ENCODE measurements around the gene TSPAN18. TPM values are rescaled to one million over a fixed set of nuclear protein-coding genes. Genes with fewer than 3 reads are reported as not detected.

Gene TSPAN18
- total and polyA plus RNA-seq, 7 donors, result 5.2 to 21.7 (median 8.0) TPM

DNA sequence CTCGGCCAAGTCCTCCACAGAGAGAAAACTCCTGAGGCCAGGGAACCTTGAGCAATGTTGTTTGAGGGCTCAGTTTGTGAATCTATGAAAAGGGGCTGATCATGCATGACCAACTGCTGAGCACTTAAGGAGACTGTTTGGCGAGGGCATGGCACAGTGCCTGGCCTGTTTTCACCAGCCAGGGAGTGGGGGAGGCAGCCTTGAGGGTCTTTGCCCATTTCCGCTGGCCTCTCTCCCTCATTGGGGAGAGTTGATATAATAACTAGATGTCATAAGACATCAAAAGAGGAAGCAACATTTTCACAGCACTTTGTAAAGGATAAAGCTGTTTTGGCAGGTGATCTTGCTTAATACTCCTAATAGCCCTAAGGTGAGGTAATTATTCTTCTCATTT, 113.3 kb downstream of the TSPAN18 start:
- no peak for DNase-seq
- Histone ChIP-seq H3K4me3 (no peak overlapping the region), H3K27me3 (ENCODE audit: insufficient read depth in 3 of 3, low read length in 2 of 3) (peaks cover 0 to 7% (median 0%) of the 10 kb centered on the region in 3 donors), H3K36me3 (ENCODE audit: insufficient read depth in 1 of 2, low read depth in 1 of 2) (no peaks in the 10 kb centered on the region), H3K4me1 (no peaks in the 10 kb centered on the region), H3K27ac (no peak overlapping the region), H3K9me3 (no peaks in the 10 kb centered on the region)
- no peak for ATAC-seq
- WGBS, 3 donors, result 87 to 96% (median 91%) methylated on average over 3 of the region's 3 CpGs
- intact Hi-C loops (cut with DNase I), result no loop called here
- TF ChIP-seq, protein P1, sequence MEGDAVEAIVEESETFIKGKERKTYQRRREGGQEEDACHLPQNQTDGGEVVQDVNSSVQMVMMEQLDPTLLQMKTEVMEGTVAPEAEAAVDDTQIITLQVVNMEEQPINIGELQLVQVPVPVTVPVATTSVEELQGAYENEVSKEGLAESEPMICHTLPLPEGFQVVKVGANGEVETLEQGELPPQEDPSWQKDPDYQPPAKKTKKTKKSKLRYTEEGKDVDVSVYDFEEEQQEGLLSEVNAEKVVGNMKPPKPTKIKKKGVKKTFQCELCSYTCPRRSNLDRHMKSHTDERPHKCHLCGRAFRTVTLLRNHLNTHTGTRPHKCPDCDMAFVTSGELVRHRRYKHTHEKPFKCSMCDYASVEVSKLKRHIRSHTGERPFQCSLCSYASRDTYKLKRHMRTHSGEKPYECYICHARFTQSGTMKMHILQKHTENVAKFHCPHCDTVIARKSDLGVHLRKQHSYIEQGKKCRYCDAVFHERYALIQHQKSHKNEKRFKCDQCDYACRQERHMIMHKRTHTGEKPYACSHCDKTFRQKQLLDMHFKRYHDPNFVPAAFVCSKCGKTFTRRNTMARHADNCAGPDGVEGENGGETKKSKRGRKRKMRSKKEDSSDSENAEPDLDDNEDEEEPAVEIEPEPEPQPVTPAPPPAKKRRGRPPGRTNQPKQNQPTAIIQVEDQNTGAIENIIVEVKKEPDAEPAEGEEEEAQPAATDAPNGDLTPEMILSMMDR (IDR thresholded peaks at IDR 0.05), result no peak

DNA sequence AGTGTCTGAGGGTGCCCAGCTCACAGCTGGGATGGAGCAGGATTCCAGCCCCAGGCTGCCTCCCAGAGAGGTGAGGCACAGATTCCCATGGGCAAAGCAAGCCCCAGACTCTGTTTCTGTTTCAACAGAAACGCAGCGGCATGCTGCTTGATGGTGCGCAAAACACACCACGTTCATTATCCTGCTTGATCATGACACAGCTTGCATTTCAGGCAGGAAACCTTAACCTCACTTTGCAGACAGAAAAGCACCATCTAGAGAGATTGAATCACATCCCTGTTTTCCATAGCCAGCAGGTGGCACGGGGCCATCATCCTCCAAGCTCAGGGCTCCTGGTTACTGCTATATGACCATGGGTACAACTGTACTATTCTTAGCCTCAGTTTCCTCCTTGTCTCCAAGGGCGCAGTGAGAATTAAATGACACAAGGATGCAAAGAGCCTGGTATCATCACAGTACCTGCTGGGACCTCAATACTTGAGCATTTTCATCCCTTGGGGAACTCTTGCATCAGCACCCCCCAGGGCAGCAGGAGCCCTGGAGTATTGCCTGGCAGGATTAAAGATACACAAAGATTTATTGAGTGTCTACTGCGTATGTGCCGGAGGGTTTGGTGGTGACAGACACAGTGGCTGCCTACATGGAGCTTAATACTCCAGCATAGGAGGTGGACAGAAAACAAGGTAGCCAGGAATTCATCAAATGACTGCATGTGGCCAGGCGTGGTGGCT, 113.9 kb downstream of the TSPAN18 start:
- Histone ChIP-seq H3K4me1 (no peaks in the 10 kb centered on the region), H3K27me3 (ENCODE audit: insufficient read depth in 3 of 3, low read length in 2 of 3) (peaks cover 0 to 7% (median 0%) of the 10 kb centered on the region in 3 donors), H3K9me3 (no peaks in the 10 kb centered on the region), H3K27ac (no peak overlapping the region), H3K36me3 (ENCODE audit: insufficient read depth in 1 of 2, low read depth in 1 of 2) (no peaks in the 10 kb centered on the region), H3K4me3 (no peak overlapping the region)
- intact Hi-C loops (cut with DNase I), result no loop called here
- TF ChIP-seq, protein P1 (IDR thresholded peaks at IDR 0.05), result no peak
- 81 to 83% (median 82%) methylated on average over 9 of the region's 9 CpGs for whole genome bisulfite sequencing, 3 donors
- no peak for ATAC-seq
- no peak for DNase-seq

DNA sequence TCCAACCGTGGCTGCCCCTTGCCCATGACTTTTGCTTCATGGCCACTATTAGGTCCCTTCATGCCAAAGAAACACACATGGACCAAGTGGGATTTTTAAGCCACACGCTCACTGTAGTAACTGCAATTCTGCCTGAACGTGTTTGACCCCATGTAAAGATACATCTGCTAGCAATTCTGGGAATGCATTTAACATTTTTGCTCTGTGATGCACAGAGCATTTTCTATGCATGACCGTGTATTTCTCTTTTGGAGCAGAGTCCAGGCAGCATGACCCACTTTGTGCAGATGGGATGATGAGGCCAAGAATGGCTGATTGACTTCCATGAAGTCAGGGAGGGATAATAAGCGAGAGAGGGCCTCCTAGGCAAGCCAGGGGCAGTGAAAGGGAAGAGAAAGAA, 115.5 kb downstream of the TSPAN18 start:
- H3K4me3 ChIP-seq, result no peak overlapping the region
- no peaks in the 10 kb centered on the region for H3K4me1 ChIP-seq
- 51 to 64% (median 61%) methylated on average over 5 of the region's 5 CpGs for WGBS, 3 donors
- TF ChIP-seq, protein P1 (IDR thresholded peaks at IDR 0.05), result no peak
- no peak overlapping the region for H3K27ac ChIP-seq
- ATAC-seq (no peak), DNase-seq (no peak)
- peaks cover 3% of the 10 kb centered on the region for H3K9me3 ChIP-seq
- peaks cover 0 to 7% (median 0%) of the 10 kb centered on the region in 3 donors for H3K27me3 ChIP-seq (ENCODE audit: insufficient read depth in 3 of 3, low read length in 2 of 3)
- no peaks in the 10 kb centered on the region for H3K36me3 ChIP-seq (ENCODE audit: insufficient read depth in 1 of 2, low read depth in 1 of 2)
- intact Hi-C loops (cut with DNase I), result no loop called here

DNA sequence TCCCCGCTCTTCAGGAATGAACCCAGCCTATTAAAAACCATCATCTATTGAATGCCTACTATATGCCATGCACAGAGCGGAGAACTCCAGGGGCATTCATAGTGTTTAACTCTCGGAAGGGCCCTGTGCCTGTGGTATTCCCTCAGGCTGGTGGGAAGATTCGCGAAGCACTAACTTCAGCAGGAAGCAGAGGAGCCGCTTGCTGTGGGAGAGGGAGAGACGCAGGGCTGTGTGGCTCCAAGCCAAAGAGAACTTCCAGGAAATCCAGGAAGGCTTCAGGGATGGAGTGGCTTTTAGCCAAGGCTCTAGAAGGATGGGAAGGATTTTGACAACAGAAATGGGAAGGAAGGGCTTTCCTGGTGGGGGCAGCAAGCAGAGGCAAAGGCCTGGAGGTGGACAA, 120.1 kb downstream of the TSPAN18 start:
- Histone ChIP-seq H3K27me3 (ENCODE audit: insufficient read depth in 3 of 3, low read length in 2 of 3) (no peaks in the 10 kb centered on the region), H3K9me3 (peaks cover 4% of the 10 kb centered on the region), H3K4me3 (no peak overlapping the region), H3K27ac (no peak overlapping the region), H3K36me3 (ENCODE audit: insufficient read depth in 1 of 2, low read depth in 1 of 2) (no peaks in the 10 kb centered on the region), H3K4me1 (no peaks in the 10 kb centered on the region)
- WGBS, 3 donors, result 75 to 83% (median 75%) methylated on average over 7 of the region's 7 CpGs
- DNase-seq (no peak), ATAC-seq (no peak)
- TF ChIP-seq, protein P1 (IDR thresholded peaks at IDR 0.05), result no peak
- intact Hi-C loops (cut with DNase I), result no loop called here

DNA sequence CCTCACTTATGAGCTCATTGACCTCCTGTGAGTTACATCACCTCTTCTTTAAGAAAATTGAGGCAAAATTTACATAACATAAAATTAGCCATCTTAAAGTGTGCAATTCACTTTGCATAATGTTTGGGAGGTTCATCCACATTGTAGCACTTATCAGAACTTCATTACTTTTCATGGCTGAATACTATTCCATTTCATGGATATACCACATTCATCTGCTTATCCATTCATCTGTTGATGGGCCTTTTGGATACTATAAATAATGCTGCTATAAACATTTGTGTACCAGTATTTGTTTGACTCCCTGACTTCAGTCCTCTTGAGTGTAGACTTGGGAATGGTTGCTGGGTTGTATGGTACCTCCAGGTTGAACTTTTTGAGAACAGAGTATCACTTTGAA, 120.6 kb downstream of the TSPAN18 start:
- TF ChIP-seq, protein P1 (IDR thresholded peaks at IDR 0.05), result no peak
- H3K4me3 ChIP-seq, result no peak overlapping the region
- no peaks in the 10 kb centered on the region for H3K36me3 ChIP-seq (ENCODE audit: insufficient read depth in 1 of 2, low read depth in 1 of 2)
- H3K27me3 ChIP-seq (ENCODE audit: insufficient read depth in 3 of 3, low read length in 2 of 3), result no peaks in the 10 kb centered on the region
- intact Hi-C loops (cut with DNase I), result no loop called here
- peaks cover 4% of the 10 kb centered on the region for H3K9me3 ChIP-seq
- H3K27ac ChIP-seq, result no peak overlapping the region
- H3K4me1 ChIP-seq, result no peaks in the 10 kb centered on the region
- ATAC-seq (no peak), DNase-seq (no peak)
